Measurements from ENCODE around the gene FAM111A.
A peak's percentile ranks its signal among the peaks of the same experiment; 100 is the strongest.
"Not testable (repeated sequence)": the region's sequence is repeated elsewhere in the genome, so short reads cannot be mapped to it uniquely, and the experiment has no call there.

Gene FAM111A

DNA sequence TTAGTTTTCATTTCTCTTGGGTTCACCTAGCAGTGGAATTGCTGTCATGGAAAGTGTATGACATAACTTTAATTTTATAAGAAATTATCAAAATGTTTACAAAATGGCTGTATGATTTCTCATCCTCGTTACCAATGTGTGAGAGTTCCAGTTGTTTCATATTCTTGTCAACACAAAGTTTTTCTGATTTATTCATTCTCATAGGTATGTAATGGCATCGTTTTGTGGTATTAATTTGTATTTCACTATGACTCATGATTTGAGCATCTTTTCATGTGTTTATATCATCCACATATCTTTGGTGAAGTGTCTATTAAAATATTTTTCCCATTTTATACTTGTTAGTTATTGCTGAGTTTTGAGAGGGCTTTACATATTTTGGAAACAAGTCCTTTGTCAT, 30.2 kb upstream of the FAM111A start:
- H3K4me3 ChIP-seq (ENCODE audit: low read depth, low read length), result no peak overlapping the region
- peaks cover 9% of the 10 kb centered on the region; the same call in 1 of the 2 replicates for H3K4me1 ChIP-seq (ENCODE audit: control insufficient read depth, insufficient read depth, low read length)
- H3K36me3 ChIP-seq (ENCODE audit: control insufficient read depth, insufficient read depth, low read length), result peaks cover 76% of the 10 kb centered on the region
- no peak overlapping the region for H3K9ac ChIP-seq (ENCODE audit: low read depth, low read length)
- peaks cover 7% of the 10 kb centered on the region for H3K9me3 ChIP-seq (ENCODE audit: control insufficient read depth, insufficient read depth, low read length)
- peaks cover 11% of the 10 kb centered on the region for H3K27me3 ChIP-seq (ENCODE audit: control insufficient read depth, insufficient read depth, low read length)
- H3K27ac ChIP-seq (ENCODE audit: low read depth, low read length), result no peak overlapping the region

- Histone ChIP-seq H3K9me3 (ENCODE audit: control insufficient read depth, insufficient read depth, low read length) (peaks cover 19% of the 10 kb centered on the region), H3K4me3 (ENCODE audit: low read depth, low read length) (no peak overlapping the region), H3K36me3 (ENCODE audit: control insufficient read depth, insufficient read depth, low read length) (peaks cover 76% of the 10 kb centered on the region), H3K4me1 (ENCODE audit: control insufficient read depth, insufficient read depth, low read length) (no peaks in the 10 kb centered on the region), H3K27ac (ENCODE audit: low read depth, low read length) (no peak overlapping the region), H3K27me3 (ENCODE audit: control insufficient read depth, insufficient read depth, low read length) (no peaks in the 10 kb centered on the region), H3K9ac (ENCODE audit: low read depth, low read length) (no peak overlapping the region)
Measured at GRCh38 chr11:59114344-59114743, 28.3 kb upstream of the FAM111A start.

DNA sequence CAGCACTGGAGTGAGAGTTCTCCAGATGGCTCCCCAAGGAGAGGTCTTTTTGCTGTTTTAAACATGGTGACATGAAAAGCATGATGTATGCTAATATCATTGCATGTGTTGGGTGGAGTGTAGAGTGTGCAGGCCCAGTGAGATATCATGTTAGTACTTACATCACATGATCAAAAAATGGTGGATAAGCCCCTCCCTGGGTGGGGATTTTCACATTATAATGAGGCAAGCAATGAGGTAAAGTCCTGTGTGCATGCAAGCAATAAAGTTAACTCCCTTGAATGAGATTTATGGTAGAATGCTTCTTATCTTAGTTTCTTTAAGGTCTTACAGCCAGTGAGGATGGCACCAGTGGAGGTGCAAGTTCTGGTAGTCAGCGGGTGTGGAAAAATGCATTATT, 27.1 kb upstream of the FAM111A start:
- Histone ChIP-seq H3K27me3 (ENCODE audit: control insufficient read depth, insufficient read depth, low read length) (no peaks in the 10 kb centered on the region), H3K9me3 (ENCODE audit: control insufficient read depth, insufficient read depth, low read length) (peaks cover 21% of the 10 kb centered on the region), H3K4me1 (ENCODE audit: control insufficient read depth, insufficient read depth, low read length) (no peaks in the 10 kb centered on the region), H3K4me3 (ENCODE audit: low read depth, low read length) (no peak overlapping the region), H3K36me3 (ENCODE audit: control insufficient read depth, insufficient read depth, low read length) (peaks cover 71% of the 10 kb centered on the region), H3K27ac (ENCODE audit: low read depth, low read length) (no peak overlapping the region), H3K9ac (ENCODE audit: low read depth, low read length) (no peak overlapping the region)

DNA sequence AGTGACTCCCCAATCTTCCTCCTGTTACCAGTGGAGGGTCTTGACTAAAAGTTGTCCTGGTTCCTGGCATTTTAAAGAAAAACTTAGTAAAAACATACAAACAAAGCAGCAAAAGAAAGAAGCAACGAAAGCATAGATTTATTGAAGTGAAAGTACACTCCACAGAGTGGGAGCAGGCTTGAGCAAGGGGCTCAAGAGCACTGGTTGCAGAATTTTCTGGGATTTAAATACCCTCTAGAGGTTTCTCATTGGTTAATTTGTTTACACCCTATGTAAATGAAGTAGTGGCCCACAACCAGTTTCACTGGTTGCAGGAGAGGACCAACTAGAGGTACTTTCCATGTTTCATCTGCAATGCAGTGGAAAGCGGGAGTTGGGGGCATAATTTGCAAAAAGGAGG, 24.9 kb upstream of the FAM111A start:
- Histone ChIP-seq H3K27ac (ENCODE audit: low read depth, low read length) (no peak overlapping the region), H3K9ac (ENCODE audit: low read depth, low read length) (no peak overlapping the region), H3K4me1 (ENCODE audit: control insufficient read depth, insufficient read depth, low read length) (no peaks in the 10 kb centered on the region), H3K4me3 (ENCODE audit: low read depth, low read length) (no peak overlapping the region), H3K36me3 (ENCODE audit: control insufficient read depth, insufficient read depth, low read length) (peaks cover 59% of the 10 kb centered on the region), H3K9me3 (ENCODE audit: control insufficient read depth, insufficient read depth, low read length) (peaks cover 21% of the 10 kb centered on the region), H3K27me3 (ENCODE audit: control insufficient read depth, insufficient read depth, low read length) (no peaks in the 10 kb centered on the region)

- H3K4me3 ChIP-seq (ENCODE audit: low read depth, low read length), result no peak overlapping the region
- no peak overlapping the region for H3K9ac ChIP-seq (ENCODE audit: low read depth, low read length)
- H3K27ac ChIP-seq (ENCODE audit: low read depth, low read length), result no peak overlapping the region
- peaks cover 37% of the 10 kb centered on the region for H3K9me3 ChIP-seq (ENCODE audit: control insufficient read depth, insufficient read depth, low read length)
- H3K36me3 ChIP-seq (ENCODE audit: control insufficient read depth, insufficient read depth, low read length), result peaks cover 61% of the 10 kb centered on the region
- H3K4me1 ChIP-seq (ENCODE audit: control insufficient read depth, insufficient read depth, low read length), result no peaks in the 10 kb centered on the region
- H3K27me3 ChIP-seq (ENCODE audit: control insufficient read depth, insufficient read depth, low read length), result no peaks in the 10 kb centered on the region
Measured at GRCh38 chr11:59119826-59120225, 22.8 kb upstream of the FAM111A start.

GRCh38 chr11:59135648-59136461, 6.8 kb upstream of the FAM111A start:
- Histone ChIP-seq H3K27me3 (ENCODE audit: control insufficient read depth, insufficient read depth, low read length) (no peaks in the 10 kb centered on the region), H3K36me3 (ENCODE audit: control insufficient read depth, insufficient read depth, low read length) (peaks cover 6% of the 10 kb centered on the region; the same call in 1 of the 2 replicates), H3K9me3 (ENCODE audit: control insufficient read depth, insufficient read depth, low read length) (peaks cover 29% of the 10 kb centered on the region), H3K4me3 (ENCODE audit: low read depth, low read length) (peak overlapping the region; percentile 25; the same call in 1 of the 2 replicates), H3K27ac (ENCODE audit: low read depth, low read length) (no peak overlapping the region), H3K9ac (ENCODE audit: low read depth, low read length) (no peak overlapping the region), H3K4me1 (ENCODE audit: control insufficient read depth, insufficient read depth, low read length) (no peaks in the 10 kb centered on the region)

DNA sequence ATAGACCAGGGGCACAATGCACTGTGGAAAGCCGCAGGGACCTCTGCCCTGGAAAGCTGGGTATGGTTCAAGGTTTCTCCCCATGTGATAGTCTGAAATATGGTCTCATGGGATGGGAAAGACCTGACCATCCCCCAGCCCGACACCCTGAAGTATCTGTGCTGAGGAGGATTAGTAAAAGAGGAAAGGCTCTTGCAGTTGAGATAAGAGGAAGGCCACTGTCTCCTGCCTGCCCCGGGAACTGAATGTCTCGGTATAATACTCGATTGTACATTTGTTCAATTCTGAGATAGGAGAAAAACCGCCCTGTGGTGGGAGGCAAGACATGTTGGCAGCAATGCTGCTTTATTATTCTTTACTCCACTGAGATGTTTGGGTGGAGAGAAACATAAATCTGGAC, 6.1 kb upstream of the FAM111A start:
- peaks cover 23% of the 10 kb centered on the region for H3K9me3 ChIP-seq (ENCODE audit: control insufficient read depth, insufficient read depth, low read length)
- H3K36me3 ChIP-seq (ENCODE audit: control insufficient read depth, insufficient read depth, low read length); H3K4me3 ChIP-seq (ENCODE audit: low read depth, low read length); H3K9ac ChIP-seq (ENCODE audit: low read depth, low read length); H3K27ac ChIP-seq (ENCODE audit: low read depth, low read length); H3K4me1 ChIP-seq (ENCODE audit: control insufficient read depth, insufficient read depth, low read length); H3K27me3 ChIP-seq (ENCODE audit: control insufficient read depth, insufficient read depth, low read length): not testable (repeated sequence)

DNA sequence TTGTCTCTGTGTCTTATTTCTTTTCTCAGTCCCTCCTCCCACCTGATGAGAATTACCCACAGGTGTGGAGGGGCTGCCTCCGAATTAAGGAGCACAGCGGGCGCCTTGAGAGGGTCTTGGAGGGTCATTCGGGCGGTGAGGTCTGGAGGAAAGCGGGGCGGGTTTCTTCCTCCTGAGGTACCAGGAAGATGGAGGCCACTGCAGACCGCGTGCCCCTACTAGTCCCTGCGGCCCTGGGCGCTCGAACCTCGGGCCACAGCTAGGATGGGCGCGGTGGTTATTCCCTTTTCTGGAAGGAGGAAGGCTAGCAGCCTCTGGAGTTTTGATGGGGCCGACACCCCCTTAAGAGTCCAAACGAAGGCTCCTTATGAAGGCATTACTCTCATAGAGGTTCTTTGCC, 5.5 kb upstream of the FAM111A start:
- peaks cover 17% of the 10 kb centered on the region for H3K9me3 ChIP-seq (ENCODE audit: control insufficient read depth, insufficient read depth, low read length)
- H3K4me3 ChIP-seq (ENCODE audit: low read depth, low read length), result no peak overlapping the region
- peaks cover 10% of the 10 kb centered on the region for H3K4me1 ChIP-seq (ENCODE audit: control insufficient read depth, insufficient read depth, low read length)
- no peak overlapping the region for H3K27ac ChIP-seq (ENCODE audit: low read depth, low read length)
- H3K36me3 ChIP-seq (ENCODE audit: control insufficient read depth, insufficient read depth, low read length), result peaks cover 6% of the 10 kb centered on the region; the same call in 1 of the 2 replicates
- no peak overlapping the region for H3K9ac ChIP-seq (ENCODE audit: low read depth, low read length)
- no peaks in the 10 kb centered on the region; the same call in 1 of the 2 replicates for H3K27me3 ChIP-seq (ENCODE audit: control insufficient read depth, insufficient read depth, low read length)

GRCh38 chr11:59138643-59139042, 4.0 kb upstream of the FAM111A start:
- Histone ChIP-seq H3K27ac (ENCODE audit: low read depth, low read length) (no peak overlapping the region), H3K4me1 (ENCODE audit: control insufficient read depth, insufficient read depth, low read length) (peaks cover 17% of the 10 kb centered on the region), H3K27me3 (ENCODE audit: control insufficient read depth, insufficient read depth, low read length) (peaks cover 4% of the 10 kb centered on the region), H3K9me3 (ENCODE audit: control insufficient read depth, insufficient read depth, low read length) (peaks cover 6% of the 10 kb centered on the region; the same call in 1 of the 2 replicates), H3K4me3 (ENCODE audit: low read depth, low read length) (no peak overlapping the region), H3K36me3 (ENCODE audit: control insufficient read depth, insufficient read depth, low read length) (0 out of 2 replicates have a peak, but pooled peaks cover 2% of the 10 kb centered on the region), H3K9ac (ENCODE audit: low read depth, low read length) (no peak overlapping the region)

- H3K9ac ChIP-seq (ENCODE audit: low read depth, low read length), result no peak overlapping the region
- H3K27me3 ChIP-seq (ENCODE audit: control insufficient read depth, insufficient read depth, low read length), result peaks cover 15% of the 10 kb centered on the region
- no peaks in the 10 kb centered on the region for H3K36me3 ChIP-seq (ENCODE audit: control insufficient read depth, insufficient read depth, low read length)
- peaks cover 6% of the 10 kb centered on the region; the same call in 1 of the 2 replicates for H3K9me3 ChIP-seq (ENCODE audit: control insufficient read depth, insufficient read depth, low read length)
- peaks cover 22% of the 10 kb centered on the region for H3K4me1 ChIP-seq (ENCODE audit: control insufficient read depth, insufficient read depth, low read length)
- H3K4me3 ChIP-seq (ENCODE audit: low read depth, low read length), result no peak overlapping the region
- H3K27ac ChIP-seq (ENCODE audit: low read depth, low read length), result no peak overlapping the region
Measured at GRCh38 chr11:59141191-59141590, 1.5 kb upstream of the FAM111A start.

- no peak overlapping the region for H3K27ac ChIP-seq (ENCODE audit: low read depth, low read length)
- H3K9ac ChIP-seq (ENCODE audit: low read depth, low read length), result peak overlapping the region; percentile 81; the same call in 1 of the 2 replicates
Measured at GRCh38 chr11:59141673-59142460, 789 bp upstream of the FAM111A start.

More at GRCh38 chr11:59141673-59142460, 789 bp upstream of the FAM111A start:
- peaks cover 6% of the 10 kb centered on the region; the same call in 1 of the 2 replicates for H3K9me3 ChIP-seq (ENCODE audit: control insufficient read depth, insufficient read depth, low read length)
- H3K4me1 ChIP-seq (ENCODE audit: control insufficient read depth, insufficient read depth, low read length), result peaks cover 22% of the 10 kb centered on the region
- peak overlapping the region; percentile 92 for H3K4me3 ChIP-seq (ENCODE audit: low read depth, low read length)
- peaks cover 15% of the 10 kb centered on the region for H3K27me3 ChIP-seq (ENCODE audit: control insufficient read depth, insufficient read depth, low read length)
- no peaks in the 10 kb centered on the region; the same call in 1 of the 2 replicates for H3K36me3 ChIP-seq (ENCODE audit: control insufficient read depth, insufficient read depth, low read length)
